Brain microvascular endothelial cell (primary cell): ENCODE results near the gene GP1BB.

Source experiments
- DNase-seq: peaks from one replicate; pipeline ENCODE4 v3.0.0-alpha.2; 2020
- H3K27ac ChIP-seq: fragments of 250-450 bp; sonication (Bioruptor Pico); 2 replicates; pipeline ENCODE4 v1.5.1; 2020; ENCODE audit warnings: mild to moderate bottlenecking, moderate library complexity
- H3K27me3 ChIP-seq: fragments of 250-450 bp; sonication (Bioruptor Pico); replicated peaks from 2 replicates; pipeline ENCODE4 v1.5.1; 2020; ENCODE audit warnings: mild to moderate bottlenecking
- H3K36me3 ChIP-seq: fragments of 250-450 bp; sonication (Bioruptor Pico); replicated peaks from 2 replicates; pipeline ENCODE4 v1.5.1; 2020; ENCODE audit warnings: mild to moderate bottlenecking
- H3K4me3 ChIP-seq: 2 replicates; pipeline ENCODE4 v1.5.1; 2011; ENCODE audit warnings: low read depth, mild to moderate bottlenecking, control low read depth, low read length, moderate library complexity
- in situ Hi-C: cut with HindIII; loops from 2 replicates; pipeline ENCODE4 v1.10.0; 2017; ENCODE audit warnings: low sequenced_read_pairs, low pct_ligation_motif_present
- TF ChIP-seq, protein P1 (sequence below): IDR thresholded peaks from 2 replicates; pipeline ENCODE4 v1.5.1; 2011; ENCODE audit warnings: low read depth, mild to moderate bottlenecking, moderate library complexity, low read length, control low read depth, inconsistent platforms; ENCODE audit errors: missing control alignments

The GP1BB gene

DNA sequence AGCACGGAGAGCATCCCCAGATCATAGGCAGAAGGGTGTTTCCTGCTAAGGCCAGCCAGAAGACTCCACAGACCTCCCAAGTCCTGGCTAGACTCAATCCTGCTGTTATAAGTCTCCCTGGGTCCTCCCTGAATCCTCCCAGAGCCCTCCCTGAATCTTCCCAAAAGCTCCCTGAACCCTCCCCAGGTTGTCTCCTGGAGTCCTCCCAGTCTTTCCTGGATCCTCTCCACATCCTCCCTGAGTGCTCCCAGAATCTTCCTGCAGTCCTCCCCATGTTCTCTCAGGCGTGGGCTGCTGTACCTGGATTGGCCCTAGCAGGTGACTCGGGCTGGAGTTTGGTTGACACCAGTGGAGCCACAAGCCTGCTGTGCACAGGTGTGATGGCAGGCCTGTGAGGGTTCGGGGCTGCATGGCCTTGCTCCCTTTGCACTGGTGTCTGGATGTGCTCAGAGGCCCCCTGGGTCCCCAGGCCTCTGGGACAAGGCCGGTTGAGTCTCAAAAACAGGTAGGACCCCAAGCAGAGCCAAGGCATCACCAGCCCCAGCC lies 11.6 kb downstream of the GP1BB start:
- H3K4me3 ChIP-seq = no peak overlapping the region
- no peaks in the 10 kb centered on the region for H3K36me3 ChIP-seq
- TF ChIP-seq, protein P1, sequence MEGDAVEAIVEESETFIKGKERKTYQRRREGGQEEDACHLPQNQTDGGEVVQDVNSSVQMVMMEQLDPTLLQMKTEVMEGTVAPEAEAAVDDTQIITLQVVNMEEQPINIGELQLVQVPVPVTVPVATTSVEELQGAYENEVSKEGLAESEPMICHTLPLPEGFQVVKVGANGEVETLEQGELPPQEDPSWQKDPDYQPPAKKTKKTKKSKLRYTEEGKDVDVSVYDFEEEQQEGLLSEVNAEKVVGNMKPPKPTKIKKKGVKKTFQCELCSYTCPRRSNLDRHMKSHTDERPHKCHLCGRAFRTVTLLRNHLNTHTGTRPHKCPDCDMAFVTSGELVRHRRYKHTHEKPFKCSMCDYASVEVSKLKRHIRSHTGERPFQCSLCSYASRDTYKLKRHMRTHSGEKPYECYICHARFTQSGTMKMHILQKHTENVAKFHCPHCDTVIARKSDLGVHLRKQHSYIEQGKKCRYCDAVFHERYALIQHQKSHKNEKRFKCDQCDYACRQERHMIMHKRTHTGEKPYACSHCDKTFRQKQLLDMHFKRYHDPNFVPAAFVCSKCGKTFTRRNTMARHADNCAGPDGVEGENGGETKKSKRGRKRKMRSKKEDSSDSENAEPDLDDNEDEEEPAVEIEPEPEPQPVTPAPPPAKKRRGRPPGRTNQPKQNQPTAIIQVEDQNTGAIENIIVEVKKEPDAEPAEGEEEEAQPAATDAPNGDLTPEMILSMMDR = no peak
- peaks cover 6% of the 10 kb centered on the region for H3K27me3 ChIP-seq
- no peak for DNase-seq
- in situ Hi-C loops = no loop called here
- H3K27ac ChIP-seq = no peak overlapping the region

- TF ChIP-seq, protein P1 = no peak
- Histone ChIP-seq H3K27ac (no peak overlapping the region), H3K4me3 (no peak overlapping the region), H3K27me3 (peaks cover 6% of the 10 kb centered on the region), H3K36me3 (no peaks in the 10 kb centered on the region)
- in situ Hi-C loops = no loop called here
- no peak for DNase-seq
Observed at GRCh38 chr22:19735665-19736510, 12.5 kb downstream of the GP1BB start.

GRCh38 chr22:19737846-19738663 lies 14.7 kb downstream of the GP1BB start:
- Histone ChIP-seq H3K27me3 (peaks cover 6% of the 10 kb centered on the region), H3K36me3 (no peaks in the 10 kb centered on the region), H3K4me3 (no peak overlapping the region), H3K27ac (no peak overlapping the region)
- TF ChIP-seq, protein P1 = no peak
- no peak for DNase-seq
- in situ Hi-C loops = no loop called here

DNA sequence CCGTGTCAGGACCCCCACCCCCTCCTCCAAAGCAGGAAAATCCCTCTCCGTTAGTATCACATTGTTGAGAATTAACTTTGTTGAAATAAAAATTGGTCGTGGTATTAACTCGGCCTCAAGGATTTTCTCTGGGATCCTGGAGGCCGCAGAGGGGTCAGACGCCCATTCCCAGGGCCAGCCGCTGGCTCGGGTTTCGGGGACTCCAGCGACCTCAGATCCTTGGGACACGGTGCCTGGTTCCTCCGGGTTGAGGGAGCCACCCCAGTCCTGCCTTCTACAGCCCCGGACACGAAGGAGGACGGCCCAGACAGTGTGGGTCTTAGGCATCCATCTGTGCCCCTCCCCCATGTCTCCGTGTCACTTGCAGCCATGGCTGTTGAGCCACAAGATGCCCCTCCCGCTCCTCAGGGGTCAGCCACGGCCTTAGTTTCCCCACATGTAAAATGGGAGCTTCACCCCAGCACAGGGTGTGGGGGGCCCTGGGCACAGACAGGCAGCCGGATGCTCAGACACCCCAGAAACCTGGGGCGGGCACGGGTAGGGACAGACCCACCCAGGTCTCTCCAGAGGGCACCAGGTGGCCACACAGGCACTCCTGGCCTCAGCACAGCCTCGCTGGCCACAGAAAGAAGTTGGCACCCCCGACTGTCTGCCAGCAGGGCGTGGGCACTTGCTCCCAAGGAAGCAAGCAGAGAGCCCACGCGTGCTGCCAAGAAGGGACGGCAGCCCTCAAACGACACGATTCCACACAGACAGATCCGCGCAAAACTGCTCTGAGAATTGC lies 15.5 kb downstream of the GP1BB start:
- in situ Hi-C loops = no loop called here
- DNase-seq = no peak
- Histone ChIP-seq H3K36me3 (no peaks in the 10 kb centered on the region), H3K27ac (no peak overlapping the region), H3K27me3 (peaks cover 6% of the 10 kb centered on the region), H3K4me3 (no peak overlapping the region)
- TF ChIP-seq, protein P1 = no peak

- peaks cover 2% of the 10 kb centered on the region for H3K27me3 ChIP-seq
- no peak for DNase-seq
- H3K27ac ChIP-seq = no peak overlapping the region
- H3K36me3 ChIP-seq = no peaks in the 10 kb centered on the region
- TF ChIP-seq, protein P1 = no peak
- no peak overlapping the region for H3K4me3 ChIP-seq
- in situ Hi-C loops = no loop called here
Observed at GRCh38 chr22:19739448-19739895, 16.1 kb downstream of the GP1BB start.
